ENCODE data around the gene RBM12.
A peak's percentile ranks its signal among the peaks of the same experiment; 100 is the strongest.

Gene RBM12

DNA sequence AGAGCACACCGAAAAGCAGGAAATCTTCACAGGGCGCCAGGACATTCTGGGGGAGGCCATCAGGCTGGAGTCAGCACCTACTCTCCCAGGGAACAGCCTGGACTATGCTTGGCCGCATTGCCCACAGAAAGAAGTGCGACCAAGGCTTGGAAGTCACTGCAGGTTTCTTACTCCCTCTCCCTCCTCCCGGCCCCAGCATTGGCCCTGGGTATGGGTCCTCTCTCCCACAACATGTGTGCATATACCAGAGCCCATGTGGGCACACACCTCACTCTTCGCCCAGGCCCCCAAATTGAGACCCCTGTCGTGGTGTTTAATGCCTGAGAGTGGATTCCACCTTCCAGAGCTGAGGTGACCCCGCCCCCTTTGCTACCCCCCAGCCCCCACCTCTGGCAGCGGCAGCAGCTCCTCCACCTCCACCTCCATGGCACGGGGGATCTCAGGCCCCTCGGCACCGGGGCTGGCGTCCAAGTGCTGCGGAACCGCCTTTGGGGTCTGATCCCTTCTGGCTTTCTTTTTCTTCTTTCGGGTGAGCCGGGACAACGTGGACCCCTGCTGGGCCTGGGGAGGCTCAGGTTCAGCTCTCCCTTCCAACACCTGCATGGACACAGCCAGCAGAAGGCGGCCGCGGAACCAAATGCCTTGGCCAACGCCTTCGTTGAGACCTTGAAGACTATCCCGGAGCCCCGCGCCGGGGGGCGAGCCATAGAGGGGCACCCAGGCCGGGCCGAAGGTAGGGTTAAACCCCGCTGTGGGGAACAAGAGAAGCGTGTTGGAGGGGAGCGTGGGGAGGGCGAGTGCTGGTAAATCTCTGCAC is 64.3 kb downstream of the RBM12 start:
- peak; percentile 12 for DNase-seq

GRCh38 chr20:35599776-35600120 is 65.0 kb downstream of the RBM12 start:
- DNase-seq, result no peak
- ATAC-seq, result no peak

More for the DNA sequence above, 64.3 kb downstream of the RBM12 start:
- ATAC-seq, result no peak

Measured in stimulated activated naive CD8-positive, alpha-beta T cell treated with anti-CD3 and anti-CD28 coated beads, Interleukin-15, Interleukin-2, amounts not matched to agents 100 U/mL and 50 U/mL, for 24 hours (primary cell).